K562 (cell line): ENCODE data around the gene FAHD2A. TPM values are rescaled to one million over a fixed set of nuclear protein-coding genes. Genes with fewer than 3 reads are reported as not detected.

ENCODE experiments used
- ATAC-seq: fragments of 200-7000 bp; cut with Tn5 transposase; 3 replicates; pipeline ENCODE4 v1.9.1; 2020; ENCODE audit warnings: moderate library complexity
- BruUV-seq: library from RNA; stranded (reverse); fragments of 400-500 nt; replicated peaks from 2 replicates; lab custom pipeline; 2021; lab: Mats Ljungman, UMichigan
- CTCF ChIA-PET: fragments of 300-600 bp; formaldehyde crosslinking; extraction: SDS; loops from one replicate; lab custom pipeline; 2021; ENCODE audit warnings: low intra/inter-chr PET ratio; lab: Yijun Ruan, JAX
- POLR2A ChIA-PET: fragments of 300-600, 350-650 bp; sonication (Branson Sonifier 250); formaldehyde crosslinking; extraction: SDS; loops from one replicate; lab custom pipeline; 2021; ENCODE audit warnings: antibody characterized with exemption, inconsistent platforms; lab: Yijun Ruan, JAX
- DNase-seq, 4 experiments: peaks; one replicate each; pipeline versions ENCODE4 v3.0.0 to v3.0.0-alpha.2; 2011 to 2018; ENCODE audit warnings: low spot score in 3 of 4, mixed read lengths in 3 of 4; ENCODE audit errors: extremely low read depth in 1 of 4
- FAIRE-seq: peaks from 2 replicates; lab custom pipeline; 2011; peaks lifted over from hg19 to GRCh38; lab: Jason Lieb, UNC
- H2AFZ ChIP-seq: 2 replicates; pipeline ENCODE4 v1.6.0; 2011; ENCODE audit warnings: low read depth, low read length, control low read depth, inconsistent platforms
- H3K27ac ChIP-seq: fragments of 200-600 bp; 3 replicates; pipeline ENCODE4 v1.8.0; 2011; ENCODE audit warnings: low read depth, mild to moderate bottlenecking, control low read depth, inconsistent platforms, low read length, moderate library complexity, mixed read lengths; ENCODE audit errors: extremely low read depth
- H3K27me3 ChIP-seq, 2 experiments: fragments of 300-600 bp in 1 of 2; 2 replicates in 1 of 2; 3 replicates in 1 of 2; pipeline versions ENCODE4 v1.6.0 to v1.8.0; 2011; ENCODE audit warnings: inconsistent platforms in 2 of 2, low read length in 2 of 2, mild to moderate bottlenecking in 1 of 2, mixed read lengths in 1 of 2, moderate library complexity in 1 of 2; ENCODE audit not compliant: control insufficient read depth in 2 of 2, insufficient read depth in 2 of 2
- H3K36me3 ChIP-seq: fragments of 300-600 bp; 3 replicates; pipeline ENCODE4 v1.8.0; 2011; ENCODE audit warnings: mild to moderate bottlenecking, low read length, inconsistent platforms; ENCODE audit not compliant: control insufficient read depth, insufficient read depth
- H3K4me1 ChIP-seq, 2 experiments: fragments of 200-600 bp in 1 of 2; replicated peaks in 1 of 2; 2 replicates in 1 of 2; 3 replicates in 1 of 2; pipeline versions ENCODE4 v1.5.1 to v1.8.0; 2011; ENCODE audit warnings: inconsistent platforms in 2 of 2, low read length in 2 of 2, mild to moderate bottlenecking in 1 of 2, mixed read lengths in 1 of 2, moderate library complexity in 1 of 2; ENCODE audit not compliant: control insufficient read depth in 2 of 2, insufficient read depth in 2 of 2
- H3K4me2 ChIP-seq: 2 replicates; pipeline ENCODE4 v1.6.1; 2011; ENCODE audit warnings: low read length, control low read depth, inconsistent platforms, mixed read lengths; ENCODE audit not compliant: insufficient read depth
- H3K4me3 ChIP-seq: fragments of 200-600 bp; sonication (generic), shearing (Covaris generic); 2 replicates; pipeline ENCODE4 v1.5.1; 2016; ENCODE audit warnings: control low read depth, inconsistent platforms
- H3K79me2 ChIP-seq: fragments of 200-600 bp; 3 replicates; pipeline ENCODE4 v1.8.0; 2011; ENCODE audit warnings: low read length, inconsistent platforms; ENCODE audit not compliant: control insufficient read depth, insufficient read depth
- H3K9ac ChIP-seq, 2 experiments: 2 replicates each; pipeline versions ENCODE4 v1.6.0 to v1.6.1; 2011; ENCODE audit warnings: low read depth in 2 of 2, low read length in 2 of 2, control low read depth in 1 of 2, inconsistent platforms in 1 of 2, mild to moderate bottlenecking in 1 of 2, mixed read lengths in 1 of 2; ENCODE audit not compliant: insufficient read depth in 1 of 2
- H3K9me1 ChIP-seq: one replicate; pipeline ENCODE4 v1.6.0; 2011; ENCODE audit warnings: inconsistent platforms, mild to moderate bottlenecking, low read length, moderate library complexity; ENCODE audit not compliant: control insufficient read depth, insufficient read depth
- H3K9me3 ChIP-seq: replicated peaks from 2 replicates; pipeline ENCODE4 v1.5.1; 2011; ENCODE audit warnings: low read depth, low read length, inconsistent platforms; ENCODE audit not compliant: control insufficient read depth, insufficient read depth
- H4K20me1 ChIP-seq: replicated peaks from 2 replicates; pipeline ENCODE4 v1.6.1; 2011; ENCODE audit warnings: low read length, inconsistent platforms, mixed read lengths; ENCODE audit not compliant: control insufficient read depth, insufficient read depth
- NR2C1 ChIP-seq, 2 experiments: fragments of 450-650 bp; IDR thresholded peaks; 2 replicates each; pipeline ENCODE4 v1.6.1; 2017; ENCODE audit warnings: mild to moderate bottlenecking in 2 of 2, antibody characterized with exemption in 1 of 2, inconsistent platforms in 1 of 2, missing compliant biosample characterization in 1 of 2, missing genetic modification characterization in 1 of 2
- PCBP2 ChIP-seq: fragments of 200-400 bp; formaldehyde crosslinking; IDR thresholded peaks from 2 replicates; pipeline ENCODE4 v1.6.1; 2018; ENCODE audit warnings: low read length, low read depth, mild to moderate bottlenecking, moderate library complexity; ENCODE audit not compliant: poor library complexity, severe bottlenecking
- WGBS: fragments of 100-300 bp; shearing (Covaris generic); methylation state at CpG from one replicate; pipeline ENCODE4 v1.1.6; 2016; ENCODE audit warnings: low coverage, mixed read lengths; ENCODE audit not compliant: insufficient coverage; ENCODE audit errors: missing lambda C conversion rate; 5-methylcytosine and 5-hydroxymethylcytosine counted together
- in situ Hi-C: fragments of 300-500 bp; cut with MboI; formaldehyde crosslinking; loops from 4 replicates; pipeline ENCODE4 v1.15.0; 2018; ENCODE audit warnings: inconsistent platforms, mixed read lengths
- intact Hi-C: fragments of 100-400 bp; cut with micrococcal nuclease; formaldehyde crosslinking; loops from 2 replicates; pipeline ENCODE4 v1.14.2; 2022
- polyA plus RNA-seq, 8 experiments: library from polyadenylated mRNA; depleted of rRNA in 4 of 8; stranded (reverse) in 5 of 8; unstranded in 3 of 8; fragments of >200 nt; fragmentation: Nextera tagmentation in 2 of 8; fragmentation: Illumina TruSeq in 1 of 8; extraction: Ambion mirVana in 2 of 8; extraction: Trizol in 1 of 8; gene quantifications; 2 replicates each; pipeline versions ENCODE4 v1.2.1 to v1.2.3, GENCODE V29; 2011 to 2014; ENCODE audit warnings: inconsistent platforms in 1 of 8, missing spikeins in 1 of 8
- total RNA-seq, 7 experiments: library from RNA; depleted of rRNA in 6 of 7; stranded (reverse); fragments of >200 nt in 6 of 7; fragmentation: Illumina TruSeq in 2 of 7; extraction: Trizol in 2 of 7; gene quantifications; 2 replicates each; pipeline versions ENCODE4 v1.2.1 to v1.2.3, GENCODE V29; 2011 to 2021; ENCODE audit warnings: low replicate concordance in 1 of 7
- TF ChIP-seq, protein P1 (sequence below), 2 experiments: IDR thresholded peaks; 2 replicates each; pipeline ENCODE4 v1.6.1; 2012; ENCODE audit warnings: improper control_type of control experiment in 2 of 2, low read depth in 2 of 2, low read length in 2 of 2, borderline replicate concordance in 1 of 2

The FAHD2A gene
- total and polyA plus RNA-seq, 9 of the 15 experiments (the other 6 are each of a cell fraction or from before 2014, with no cell fraction given) = 13.8 to 41.0 (median 30.4) TPM

DNA sequence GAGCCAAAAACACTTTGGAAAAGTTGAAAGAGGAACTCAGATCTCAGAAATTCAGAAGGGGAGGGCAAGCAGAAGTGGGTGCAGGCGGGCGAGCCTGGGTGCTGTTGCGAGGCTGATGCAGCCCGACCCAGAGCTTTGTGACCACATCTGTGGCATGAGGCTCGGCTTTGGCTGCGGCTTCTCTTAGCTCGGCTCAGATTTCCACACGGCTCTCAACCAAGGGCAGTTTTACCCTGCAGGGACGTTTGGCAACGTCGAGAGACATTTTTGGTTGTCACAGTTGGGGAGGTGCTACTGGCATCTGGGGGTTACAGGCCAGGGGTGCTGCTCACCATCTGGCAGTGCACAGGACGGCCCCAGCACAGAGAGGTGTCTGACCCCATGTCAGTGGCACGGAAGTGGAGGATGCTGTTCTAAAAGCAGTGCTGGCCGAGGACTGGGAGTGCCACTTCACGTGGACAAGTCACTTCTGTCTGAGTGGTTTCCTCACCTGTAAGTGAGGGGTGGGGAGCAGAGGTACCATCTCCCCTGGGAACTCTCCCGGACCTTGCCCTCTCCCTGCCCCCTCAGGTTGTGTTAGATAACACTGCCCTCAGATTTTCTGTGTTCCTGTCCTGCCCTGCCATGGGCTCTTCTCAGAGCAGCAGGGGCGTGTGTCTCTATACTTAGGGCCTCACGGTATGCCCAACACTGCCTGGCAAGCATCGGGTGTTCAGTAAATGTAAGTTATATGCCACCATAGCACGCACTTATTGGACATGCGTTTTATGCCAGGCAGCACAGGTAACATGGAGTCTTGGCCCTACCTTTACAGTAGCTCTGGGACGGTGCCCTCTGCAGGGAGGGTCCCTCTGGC is 48.7 kb upstream of the FAHD2A start:
- no peak overlapping the region for H3K4me2 ChIP-seq
- in situ Hi-C loops = no loop called here
- TF ChIP-seq, protein P1, sequence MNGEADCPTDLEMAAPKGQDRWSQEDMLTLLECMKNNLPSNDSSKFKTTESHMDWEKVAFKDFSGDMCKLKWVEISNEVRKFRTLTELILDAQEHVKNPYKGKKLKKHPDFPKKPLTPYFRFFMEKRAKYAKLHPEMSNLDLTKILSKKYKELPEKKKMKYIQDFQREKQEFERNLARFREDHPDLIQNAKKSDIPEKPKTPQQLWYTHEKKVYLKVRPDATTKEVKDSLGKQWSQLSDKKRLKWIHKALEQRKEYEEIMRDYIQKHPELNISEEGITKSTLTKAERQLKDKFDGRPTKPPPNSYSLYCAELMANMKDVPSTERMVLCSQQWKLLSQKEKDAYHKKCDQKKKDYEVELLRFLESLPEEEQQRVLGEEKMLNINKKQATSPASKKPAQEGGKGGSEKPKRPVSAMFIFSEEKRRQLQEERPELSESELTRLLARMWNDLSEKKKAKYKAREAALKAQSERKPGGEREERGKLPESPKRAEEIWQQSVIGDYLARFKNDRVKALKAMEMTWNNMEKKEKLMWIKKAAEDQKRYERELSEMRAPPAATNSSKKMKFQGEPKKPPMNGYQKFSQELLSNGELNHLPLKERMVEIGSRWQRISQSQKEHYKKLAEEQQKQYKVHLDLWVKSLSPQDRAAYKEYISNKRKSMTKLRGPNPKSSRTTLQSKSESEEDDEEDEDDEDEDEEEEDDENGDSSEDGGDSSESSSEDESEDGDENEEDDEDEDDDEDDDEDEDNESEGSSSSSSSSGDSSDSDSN (IDR thresholded peaks at IDR 0.05; ENCODE audit: borderline replicate concordance in 1 of 2, low read depth in 2 of 2, low read length in 2 of 2) = no peak
- TF ChIP-seq NR2C1 (IDR thresholded peaks at IDR 0.05) (no peak), NR2C1 (tag; IDR thresholded peaks at IDR 0.05) (no peak), PCBP2 (no peak)
- TF ChIP-seq, all 486 proteins: peak for 0
- FAIRE-seq = no peak
- H4K20me1 ChIP-seq = peaks cover 7% of the 10 kb centered on the region
- no peaks in the 10 kb centered on the region for H3K9me1 ChIP-seq
- DNase-seq = no peak
- H3K79me2 ChIP-seq = no peaks in the 10 kb centered on the region
- no peaks in the 10 kb centered on the region for H3K36me3 ChIP-seq
- WGBS = under 1% methylated on average over 21 of the region's 22 CpGs
- no peak overlapping the region for H3K4me3 ChIP-seq
- H3K9me3 ChIP-seq = no peaks in the 10 kb centered on the region
- H3K4me1 ChIP-seq = no peaks in the 10 kb centered on the region
- CTCF ChIA-PET = no interaction called here
- no peak overlapping the region for H2AFZ ChIP-seq
- no peak overlapping the region for H3K27ac ChIP-seq
- H3K27me3 ChIP-seq = peaks cover 3 to 63% of the 10 kb centered on the region in 2 experiments; a peak in 3 of 5 replicates
- POLR2A ChIA-PET = interaction anchor here (0.6 to 0.7 kb wide), 2 partner anchors 49 to 854 kb away, joined by 3 to 4 read pairs; no protein-coding TSS in a partner anchor
- intact Hi-C loops = no loop called here
- no peak overlapping the region for H3K9ac ChIP-seq
- BruUV-seq = no TSS peak
- ATAC-seq = no peak
